HG03097 (cell line): ENCODE results near the gene ASS1.

Source experiments
- ATAC-seq: cut with Tn5 transposase; IDR thresholded peaks from one replicate; pipeline ENCODE4 v1.9.1; 2021; ENCODE audit not compliant: unreplicated experiment, low FRiP score

The ASS1 gene

DNA sequence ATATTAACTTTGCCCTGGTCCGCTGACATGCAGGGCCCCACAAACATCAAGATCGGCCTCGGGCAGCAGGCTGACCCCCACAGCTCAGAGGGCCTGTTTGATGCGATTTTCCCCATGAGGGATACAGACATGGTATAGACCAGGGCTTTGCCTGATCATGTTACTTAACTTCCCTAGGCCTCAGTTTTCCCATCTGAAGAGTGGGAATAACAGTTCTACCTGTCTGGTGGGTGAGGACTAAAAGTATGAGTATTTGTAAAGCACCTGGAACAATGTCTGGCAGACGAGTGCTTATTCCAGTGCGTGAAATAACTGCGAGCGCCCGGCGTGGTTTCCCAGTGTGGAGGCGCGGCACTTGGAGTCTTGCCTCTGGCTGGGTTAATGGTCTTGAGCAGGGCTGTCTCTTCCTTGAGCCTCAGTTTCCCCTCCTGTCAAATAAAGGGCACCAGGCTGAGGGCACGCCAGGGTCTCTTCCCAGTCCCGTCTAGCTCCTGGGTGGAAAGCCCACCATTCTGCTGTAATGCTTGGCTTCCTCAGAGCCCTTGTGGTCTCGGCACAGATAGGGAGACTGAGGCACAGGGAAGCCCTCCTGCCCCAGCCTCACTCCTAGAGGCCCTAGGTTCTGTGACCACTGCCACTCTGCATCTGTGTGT is 47.2 kb downstream of the ASS1 start:
- ATAC-seq: no peak

DNA sequence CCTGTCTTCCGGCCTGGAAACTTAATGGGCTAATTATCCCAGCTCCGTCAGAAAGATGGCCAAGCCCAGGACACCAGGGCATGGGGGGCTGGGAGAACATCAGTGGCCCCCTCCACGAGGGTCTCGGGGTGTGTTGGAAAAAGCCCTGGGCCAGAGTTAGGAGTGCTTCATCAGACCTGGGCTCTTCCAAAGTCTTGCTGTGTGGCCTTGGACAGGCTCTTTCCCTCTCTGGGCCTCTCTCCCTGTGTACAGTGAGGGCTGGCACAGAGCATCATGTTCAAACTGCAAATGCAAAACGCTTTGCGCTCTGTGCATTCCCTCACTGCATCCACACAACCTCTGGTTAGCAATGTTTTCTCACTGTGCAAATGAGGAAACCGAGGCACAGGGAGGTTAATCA is 48.3 kb downstream of the ASS1 start:
- no peak for ATAC-seq

DNA sequence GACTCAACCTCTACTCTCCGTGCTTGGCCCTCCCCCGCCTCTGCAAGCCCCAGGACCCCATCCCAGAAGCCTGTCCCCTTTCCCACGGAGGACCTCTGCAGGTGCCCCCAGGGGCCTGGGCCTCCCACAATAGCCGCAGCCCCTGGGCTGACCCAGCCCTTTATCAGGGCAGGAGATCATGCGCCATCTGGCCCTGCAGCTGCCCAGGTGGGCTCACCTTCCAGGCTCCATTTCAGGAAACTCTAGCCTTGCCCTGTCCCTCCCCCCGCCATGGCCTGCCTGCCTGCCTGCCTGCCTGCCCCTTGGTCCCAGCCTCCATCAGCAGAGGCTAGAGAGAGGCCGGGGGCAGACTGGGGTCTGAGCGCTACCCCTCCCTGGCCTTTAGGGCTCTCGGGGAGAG is 48.7 kb downstream of the ASS1 start:
- no peak for ATAC-seq

DNA sequence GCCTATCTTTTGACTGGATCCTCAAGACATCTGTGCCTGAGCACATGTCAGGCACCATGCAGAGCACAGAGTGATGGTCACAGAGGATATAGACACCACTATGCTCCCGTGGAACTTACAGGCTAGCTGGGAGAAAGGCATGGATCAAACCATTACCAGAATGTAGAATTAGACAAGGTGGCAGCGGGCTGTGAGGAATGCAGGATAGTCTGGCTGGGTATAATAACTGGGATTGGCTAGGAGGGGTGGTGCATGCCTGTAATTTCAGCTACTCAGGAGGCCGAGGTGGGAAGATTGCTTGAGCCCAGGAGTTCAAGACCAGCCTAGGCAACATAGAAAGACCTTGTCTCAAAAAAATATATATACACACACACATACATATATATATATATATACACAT is 50.3 kb downstream of the ASS1 start:
- no peak for ATAC-seq

DNA sequence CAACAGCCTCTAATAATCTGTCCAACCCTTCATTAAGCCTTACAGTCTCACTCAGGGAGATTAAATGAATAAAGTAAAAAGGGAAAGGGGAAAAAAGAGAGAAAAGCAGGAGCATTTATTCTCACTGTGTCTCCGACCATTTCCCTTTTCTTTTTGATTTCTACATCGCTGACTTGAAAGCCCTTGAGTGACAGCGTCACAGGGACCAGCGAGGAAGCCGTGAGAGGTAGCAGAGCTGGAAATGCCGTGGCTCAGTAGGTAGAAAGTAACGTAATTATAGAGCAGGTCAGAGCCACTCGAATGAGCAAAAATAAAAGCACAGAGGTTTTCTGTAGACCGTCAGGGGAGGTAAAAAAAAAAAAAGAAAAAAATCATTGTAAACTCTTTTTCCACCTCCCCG is 52.4 kb downstream of the ASS1 start:
- no peak for ATAC-seq

DNA sequence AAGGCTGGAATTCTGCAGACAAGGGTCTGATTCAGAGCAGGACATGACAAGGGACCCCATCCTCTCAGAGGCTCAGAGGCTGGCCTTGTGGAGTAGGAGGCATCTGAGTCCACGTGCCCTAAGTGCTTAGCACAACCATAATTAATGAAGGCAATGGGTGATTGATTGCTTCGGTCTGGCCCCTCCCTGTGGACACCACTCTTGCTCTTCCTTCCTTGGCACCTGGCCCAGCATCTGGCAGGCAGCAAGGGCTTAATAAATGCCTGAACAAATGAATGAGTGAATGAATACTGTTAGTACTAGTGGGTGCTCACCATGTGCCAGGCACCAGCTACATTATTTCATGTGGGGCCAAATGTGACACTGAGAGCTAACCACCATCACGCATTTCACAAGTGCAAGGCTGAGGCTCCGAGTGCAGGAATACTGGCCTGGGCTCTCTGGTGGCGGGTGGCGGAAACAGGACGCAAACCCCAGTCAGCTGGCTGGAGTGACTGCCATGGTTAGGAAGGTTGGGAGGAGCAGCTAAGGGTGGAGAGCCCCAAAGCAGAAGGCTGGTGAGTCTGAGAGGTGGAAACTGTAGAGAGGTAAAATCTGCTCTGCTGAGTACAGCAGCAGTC is 53.6 kb downstream of the ASS1 start:
- no peak for ATAC-seq

DNA sequence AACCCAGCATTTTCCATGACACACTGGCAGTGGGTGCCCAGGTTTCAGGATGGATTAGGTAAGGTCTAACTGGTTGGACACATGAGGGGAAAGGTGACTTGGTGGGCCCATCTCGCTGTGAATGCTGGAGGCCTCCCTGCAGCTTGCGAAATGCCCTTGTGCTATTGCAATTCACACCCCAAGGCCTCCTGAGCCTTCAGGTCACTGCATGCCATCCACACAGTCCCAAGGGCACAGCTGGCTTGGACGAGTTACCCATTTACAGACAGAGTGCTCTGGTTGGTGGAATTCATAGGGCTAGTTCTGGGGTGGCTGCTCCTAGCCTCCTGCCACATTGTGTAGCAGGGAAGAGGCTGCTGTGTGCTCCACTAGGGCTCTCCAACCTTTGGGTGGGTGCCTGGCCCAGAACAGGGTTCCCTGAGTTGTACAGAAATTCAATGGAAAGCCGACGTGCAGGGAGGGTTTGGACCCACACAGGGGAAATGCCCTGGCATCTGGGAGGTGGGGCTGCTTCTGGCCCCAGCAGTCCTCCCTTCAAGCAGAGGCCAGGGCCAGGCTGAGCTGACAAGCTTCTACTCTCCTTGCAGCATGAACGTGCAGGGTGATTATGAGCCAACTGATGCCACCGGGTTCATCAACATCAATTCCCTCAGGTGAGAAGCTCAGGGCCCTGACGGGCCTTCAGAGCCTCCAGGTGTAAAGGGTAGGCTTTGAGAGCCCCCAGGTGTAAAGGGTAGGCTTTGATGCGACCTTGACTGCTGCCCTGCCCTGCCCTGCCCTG is 54.3 kb downstream of the ASS1 start:
- ATAC-seq: no peak

DNA sequence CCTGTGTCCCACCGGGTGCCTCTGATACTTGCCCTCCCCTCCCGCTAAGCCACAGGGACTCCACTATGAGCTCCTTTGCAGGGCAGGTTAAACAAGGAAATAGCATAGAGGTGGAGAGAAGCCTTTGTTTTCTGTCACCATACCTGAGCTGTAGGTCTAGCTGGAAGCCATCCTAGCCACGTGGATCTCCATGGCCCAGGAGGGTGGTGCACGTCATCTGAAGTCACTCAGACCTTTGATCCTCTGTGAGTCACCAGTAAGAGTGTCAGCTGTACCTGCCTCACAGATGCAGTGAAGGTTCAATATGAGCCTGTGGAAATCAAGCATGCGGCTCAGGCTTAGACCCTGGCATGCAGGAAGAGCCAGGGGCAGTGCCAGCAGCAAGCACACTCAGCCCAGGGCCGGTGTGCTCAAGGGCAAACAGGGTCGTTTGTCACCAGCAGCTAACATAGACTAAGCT is 55.1 kb downstream of the ASS1 start:
- ATAC-seq: no peak

DNA sequence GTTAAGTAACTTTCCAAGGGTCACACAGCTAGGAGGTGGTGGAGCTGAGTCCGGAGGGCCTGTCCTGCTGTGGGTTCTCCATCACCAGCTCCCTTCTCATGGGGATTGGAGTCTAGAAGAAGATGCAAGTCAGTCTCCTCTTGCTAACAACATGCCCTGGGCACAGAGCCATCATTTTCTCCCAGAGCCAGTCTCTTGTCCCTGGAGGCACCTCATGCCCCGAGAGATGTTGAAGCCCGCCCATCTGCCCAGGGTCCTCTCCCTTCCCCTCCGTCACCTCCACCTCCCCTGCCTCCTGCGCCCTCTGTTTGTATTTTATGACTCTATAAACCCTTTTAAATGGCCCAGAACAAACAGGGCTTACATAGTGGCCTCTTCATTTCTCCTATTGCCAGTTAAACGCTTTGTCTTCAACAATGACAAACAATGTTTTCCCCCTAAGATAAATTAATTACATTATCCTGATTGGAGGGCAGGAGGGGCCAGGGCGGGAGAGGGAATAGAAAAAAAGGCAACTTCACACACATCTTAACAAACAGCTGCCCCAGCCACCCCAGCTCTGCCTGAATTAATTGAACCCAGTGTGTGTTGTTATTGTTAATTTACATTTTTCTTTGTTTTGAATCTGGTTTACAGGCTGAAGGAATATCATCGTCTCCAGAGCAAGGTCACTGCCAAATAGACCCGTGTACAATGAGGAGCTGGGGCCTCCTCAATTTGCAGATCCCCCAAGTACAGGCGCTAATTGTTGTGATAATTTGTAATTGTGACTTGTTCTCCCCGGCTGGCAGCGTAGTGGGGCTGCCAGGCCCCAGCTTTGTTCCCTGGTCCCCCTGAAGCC is 55.8 kb downstream of the ASS1 start:
- no peak for ATAC-seq

DNA sequence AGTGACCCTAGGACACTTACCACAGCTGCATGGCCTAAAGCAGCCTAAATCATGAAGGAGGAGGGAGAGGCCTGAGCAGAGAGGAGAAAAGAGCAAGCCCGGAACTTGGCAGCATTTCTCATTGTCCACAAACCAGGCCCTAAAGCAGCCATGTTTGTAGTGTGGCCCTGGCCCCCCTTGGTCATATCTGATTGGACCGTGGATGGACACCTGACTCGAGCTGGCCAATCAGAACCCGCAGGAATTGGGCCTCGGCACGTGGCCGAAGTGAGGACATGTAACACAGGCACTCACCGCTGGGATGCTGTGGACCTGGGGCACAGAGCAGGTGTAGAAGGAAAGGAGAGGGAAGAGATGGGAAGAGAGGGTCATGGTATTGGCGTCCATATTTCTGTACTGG is 56.9 kb downstream of the ASS1 start:
- no peak for ATAC-seq

DNA sequence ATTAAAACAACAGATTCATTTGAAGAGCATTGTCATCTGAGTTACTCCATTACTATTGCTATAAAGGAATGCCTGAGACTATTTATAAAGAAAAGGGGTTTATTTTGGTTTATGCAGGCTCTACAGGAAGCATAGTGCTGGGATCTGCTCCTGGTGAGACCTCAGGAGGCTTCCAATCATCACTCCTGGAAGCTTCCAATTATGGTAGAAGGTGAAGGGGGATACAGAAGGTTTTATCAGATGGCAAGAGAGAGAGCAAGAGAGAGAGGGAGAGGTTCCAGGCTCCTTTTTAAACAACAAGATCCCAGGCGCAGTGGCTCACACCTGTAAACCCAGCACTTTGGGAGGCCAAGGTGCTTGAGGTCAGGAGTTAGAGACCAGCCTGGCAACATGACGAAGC is 63.5 kb downstream of the ASS1 start:
- no peak for ATAC-seq

DNA sequence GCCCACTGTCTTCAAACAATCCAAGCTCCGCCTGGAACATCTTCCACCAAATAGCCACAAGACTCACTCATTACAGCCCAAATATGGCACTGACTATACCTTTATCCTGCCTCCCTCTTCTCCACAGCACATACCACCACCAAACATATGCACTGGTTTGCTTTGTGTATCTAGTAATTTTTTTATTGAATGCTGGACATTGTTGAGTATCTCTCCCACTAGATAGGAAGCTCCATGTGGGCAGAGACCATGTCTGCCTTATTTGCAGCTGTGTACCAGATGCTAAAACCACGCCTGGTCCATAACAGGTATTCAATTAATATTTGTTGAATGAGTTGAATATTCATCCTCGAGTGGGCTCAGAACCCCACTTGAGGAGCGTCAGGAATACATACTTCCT is 67.4 kb downstream of the ASS1 start:
- no peak for ATAC-seq

DNA sequence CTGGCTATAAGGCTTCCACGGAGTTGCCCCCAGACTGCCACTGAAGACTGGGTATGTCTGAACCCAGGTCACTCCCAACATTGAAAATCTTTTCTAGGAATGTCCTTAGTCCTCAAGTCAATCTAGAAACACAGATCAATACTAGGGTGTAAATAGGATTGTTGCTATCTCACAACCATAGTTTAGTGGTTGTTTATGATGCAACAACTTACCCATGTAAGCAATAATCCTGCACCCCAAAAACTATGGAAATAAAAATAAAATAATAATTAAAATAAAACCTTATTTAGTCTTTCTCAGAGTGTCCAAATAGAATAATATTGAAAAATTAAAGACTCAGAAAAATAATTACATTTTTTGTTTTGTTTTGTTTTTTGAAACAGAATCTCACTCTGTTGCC is 68.3 kb downstream of the ASS1 start:
- ATAC-seq: no peak

DNA sequence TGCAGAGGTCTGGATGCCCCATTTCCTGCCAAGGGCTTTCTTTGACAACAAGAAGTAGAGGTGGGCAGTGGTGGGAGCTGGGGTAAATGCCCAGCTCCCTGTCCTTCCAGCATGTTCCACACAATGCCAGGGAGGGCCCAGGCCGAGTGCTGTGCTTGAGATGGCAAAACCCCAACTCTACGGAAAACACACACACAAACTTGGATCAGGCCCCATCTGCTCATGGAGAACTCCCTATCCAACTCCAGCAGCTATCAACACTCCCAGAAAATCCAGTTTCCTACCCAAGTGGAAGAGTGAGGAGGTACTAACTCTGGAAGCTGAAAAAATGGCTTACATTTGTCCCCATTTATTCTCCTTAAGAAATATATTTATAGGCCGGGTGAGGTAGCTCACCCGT is 73.5 kb downstream of the ASS1 start:
- no peak for ATAC-seq

DNA sequence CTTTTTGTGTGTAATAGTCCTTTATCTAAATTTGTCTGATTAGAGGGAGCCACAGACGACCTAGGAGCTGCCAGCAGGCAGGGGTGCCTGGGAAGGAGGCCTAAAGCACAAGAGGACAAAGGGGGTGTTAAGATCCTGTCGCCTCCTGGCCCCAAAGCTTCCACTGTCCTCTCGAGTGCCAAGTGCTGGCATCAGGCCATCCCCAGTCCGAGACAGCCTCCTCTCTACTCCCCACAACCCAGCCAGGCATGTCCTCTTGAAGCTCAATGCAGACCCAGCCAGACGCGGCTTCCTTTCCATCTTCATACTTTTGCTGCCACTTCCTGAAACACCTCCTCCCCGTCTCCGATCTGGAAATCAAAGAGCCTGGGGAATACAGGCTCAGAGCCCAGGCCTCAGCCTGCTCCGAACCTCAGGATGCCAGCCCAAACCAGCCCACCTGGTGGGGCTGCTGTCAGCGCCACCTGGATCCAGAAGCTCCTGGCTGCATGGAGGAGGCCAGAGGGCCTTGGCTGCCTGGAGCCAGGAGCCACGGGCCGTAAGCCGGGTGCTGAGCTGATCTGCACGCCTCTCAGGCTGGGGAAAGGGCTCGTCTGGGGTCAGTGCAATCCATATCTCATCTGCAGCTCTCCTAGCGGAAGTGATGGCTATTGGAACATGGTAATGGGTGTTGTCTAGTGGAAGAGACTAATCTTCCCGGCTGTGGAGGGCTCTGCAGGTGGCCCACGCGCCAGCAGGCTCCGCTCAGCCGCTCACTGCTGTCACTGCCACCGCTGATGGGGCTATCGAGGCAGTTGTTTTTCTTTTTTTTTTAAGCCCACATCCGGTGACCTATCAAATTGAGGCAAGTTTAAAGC is 74.4 kb downstream of the ASS1 start:
- ATAC-seq: no peak

DNA sequence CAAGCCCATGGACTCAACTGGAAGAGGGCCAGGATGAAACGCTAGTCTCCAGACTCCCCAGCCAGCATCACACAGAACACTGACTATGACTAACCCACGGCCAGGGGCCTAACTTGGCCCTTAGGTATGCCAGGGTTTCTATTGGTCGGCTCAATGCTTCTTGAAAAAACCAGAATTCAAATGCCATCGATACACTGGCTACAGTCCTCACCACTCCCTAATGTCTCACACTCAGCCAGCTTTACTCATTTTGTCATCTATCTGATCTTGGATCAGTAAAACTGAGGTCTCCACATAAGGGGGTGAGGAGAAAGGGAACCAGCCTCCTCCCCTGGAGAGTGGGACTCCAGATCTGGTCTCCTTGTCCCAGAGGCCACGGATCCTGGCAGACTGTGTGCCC is 75.2 kb downstream of the ASS1 start:
- no peak for ATAC-seq

DNA sequence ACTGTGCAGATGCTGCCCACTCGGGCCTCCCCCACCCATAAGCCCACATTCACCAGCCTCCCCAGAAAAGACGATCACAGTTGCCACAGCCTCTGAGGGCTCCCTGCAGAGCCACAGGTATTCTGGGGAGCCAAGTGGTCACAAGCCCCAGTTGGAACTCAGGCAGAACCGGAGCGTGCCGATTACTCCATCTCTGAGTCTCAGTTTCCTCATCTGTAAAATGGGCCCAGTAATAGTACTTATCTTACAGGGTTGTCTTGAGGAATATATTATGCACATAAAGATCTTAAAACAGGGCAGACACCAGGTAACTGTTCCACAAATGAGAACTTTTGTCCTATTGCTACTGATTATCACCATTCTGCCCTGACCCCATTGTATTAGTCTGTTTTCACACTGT is 77.0 kb downstream of the ASS1 start:
- ATAC-seq: no peak

DNA sequence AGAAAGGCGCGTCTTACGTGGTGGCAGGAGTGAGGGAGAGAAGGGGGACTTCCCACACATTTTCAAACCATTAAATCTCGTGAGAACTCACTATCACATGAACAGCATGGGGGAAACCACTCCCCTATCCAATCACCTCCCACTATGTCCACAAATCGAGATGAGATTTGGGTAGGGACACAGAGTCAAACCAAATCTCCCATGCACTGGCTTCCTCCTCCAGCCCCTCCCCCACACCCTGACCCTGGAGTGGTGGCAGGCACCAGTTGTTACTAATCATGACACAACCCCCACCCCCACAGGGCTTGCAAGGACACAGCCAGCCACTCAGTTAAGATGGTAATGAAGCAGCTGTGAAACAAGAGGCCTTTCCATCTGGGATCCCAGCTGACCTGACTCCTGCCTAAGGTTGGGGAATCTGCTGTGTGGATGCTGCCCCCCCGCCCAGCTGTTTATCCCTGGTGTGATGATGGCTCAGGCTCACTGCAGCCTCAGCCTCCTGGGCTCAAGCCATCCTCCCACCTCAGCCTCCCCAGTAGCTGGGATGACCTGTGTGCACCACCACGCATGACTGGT is 77.6 kb downstream of the ASS1 start:
- ATAC-seq: no peak

DNA sequence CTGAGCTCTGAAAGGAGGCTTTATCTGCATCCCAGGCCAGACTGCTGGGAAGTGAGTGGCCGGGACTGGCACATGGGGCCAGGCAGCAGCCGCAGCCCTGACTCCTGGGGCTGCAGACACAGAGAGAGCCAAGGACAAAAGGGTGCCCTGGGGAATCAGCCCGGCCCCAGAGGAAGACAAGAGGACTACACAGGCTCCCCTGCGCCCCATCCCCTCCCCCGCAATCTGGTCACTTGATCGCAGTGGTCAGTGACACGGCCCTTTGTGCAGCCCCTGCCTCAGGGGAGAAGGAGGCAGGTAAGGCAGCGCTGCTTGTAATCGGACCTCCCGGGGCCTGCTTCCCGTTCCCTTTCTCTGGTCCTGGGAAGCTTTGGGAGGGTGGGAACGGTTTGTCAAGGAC is 79.2 kb downstream of the ASS1 start:
- ATAC-seq: no peak
